ENCODE results near the gene GPR107. TPM values are rescaled to one million over a fixed set of nuclear protein-coding genes. Genes with fewer than 3 reads are reported as not detected.

Gene GPR107
- total RNA-seq, 2 experiments from 2014 or later, result 10.4 to 24.3 TPM

DNA sequence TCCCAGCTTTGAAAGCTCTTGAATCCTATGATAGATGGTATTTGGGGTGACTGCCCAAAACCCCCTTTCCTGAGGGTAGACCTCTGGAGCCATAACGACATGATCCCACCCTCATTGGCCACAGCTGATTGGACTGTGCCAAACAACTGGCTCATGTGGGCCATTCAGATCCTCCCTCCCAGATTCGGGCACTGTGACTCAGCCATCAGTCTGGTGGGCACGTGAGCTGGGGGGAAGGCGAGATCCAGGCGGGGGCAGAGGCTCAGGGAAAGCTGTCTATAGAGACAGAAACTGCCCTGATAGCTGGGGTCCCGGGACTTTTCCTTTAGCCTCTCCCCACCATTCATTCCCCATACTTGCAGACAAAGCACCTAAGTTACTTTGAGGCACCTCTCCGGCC is 103.4 kb downstream of the GPR107 start:
- no peak for DNase-seq (ENCODE audit: low spot score)
- no peak overlapping the region for H3K4me2 ChIP-seq (ENCODE audit: low read length)
- BruUV-seq (replicated peaks), result no TSS peak
- no peak overlapping the region for H3K4me3 ChIP-seq (ENCODE audit: low read depth, low read length, poor library complexity, severe bottlenecking)
- H2AFZ ChIP-seq (ENCODE audit: low read length), result no peak overlapping the region
- TF ChIP-seq, protein P1, sequence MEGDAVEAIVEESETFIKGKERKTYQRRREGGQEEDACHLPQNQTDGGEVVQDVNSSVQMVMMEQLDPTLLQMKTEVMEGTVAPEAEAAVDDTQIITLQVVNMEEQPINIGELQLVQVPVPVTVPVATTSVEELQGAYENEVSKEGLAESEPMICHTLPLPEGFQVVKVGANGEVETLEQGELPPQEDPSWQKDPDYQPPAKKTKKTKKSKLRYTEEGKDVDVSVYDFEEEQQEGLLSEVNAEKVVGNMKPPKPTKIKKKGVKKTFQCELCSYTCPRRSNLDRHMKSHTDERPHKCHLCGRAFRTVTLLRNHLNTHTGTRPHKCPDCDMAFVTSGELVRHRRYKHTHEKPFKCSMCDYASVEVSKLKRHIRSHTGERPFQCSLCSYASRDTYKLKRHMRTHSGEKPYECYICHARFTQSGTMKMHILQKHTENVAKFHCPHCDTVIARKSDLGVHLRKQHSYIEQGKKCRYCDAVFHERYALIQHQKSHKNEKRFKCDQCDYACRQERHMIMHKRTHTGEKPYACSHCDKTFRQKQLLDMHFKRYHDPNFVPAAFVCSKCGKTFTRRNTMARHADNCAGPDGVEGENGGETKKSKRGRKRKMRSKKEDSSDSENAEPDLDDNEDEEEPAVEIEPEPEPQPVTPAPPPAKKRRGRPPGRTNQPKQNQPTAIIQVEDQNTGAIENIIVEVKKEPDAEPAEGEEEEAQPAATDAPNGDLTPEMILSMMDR (conservative IDR thresholded peaks at IDR 0.05; ENCODE audit: low read length), result no peak
- no peak for TF ChIP-seq EZH2phosphoT487 (IDR thresholded peaks at IDR 0.05; ENCODE audit: borderline replicate concordance, low read depth, low read length)
- no peaks in the 10 kb centered on the region for H3K79me2 ChIP-seq (ENCODE audit: insufficient read depth, low read depth, low read length)
- H3K27ac ChIP-seq (ENCODE audit: low read depth, low read length, poor library complexity, severe bottlenecking), result no peak overlapping the region
- no peaks in the 10 kb centered on the region for H4K20me1 ChIP-seq (ENCODE audit: insufficient read depth, low read length)
- no peaks in the 10 kb centered on the region for H3K9me3 ChIP-seq (ENCODE audit: low read length)
- H3K36me3 ChIP-seq (ENCODE audit: insufficient read depth, low read length), result no peaks in the 10 kb centered on the region
- intact Hi-C loops (cut with micrococcal nuclease; ENCODE audit: unreplicated experiment), result no loop called here
- ChIA-PET POLR2A (no interaction called here), CTCF (ENCODE audit: unreplicated experiment) (no interaction called here)
- H3K9me2 ChIP-seq (ENCODE audit: insufficient read depth, low read length), result no peaks in the 10 kb centered on the region
- no peaks in the 10 kb centered on the region for H3K4me1 ChIP-seq (ENCODE audit: insufficient read depth, low read length, poor library complexity, severe bottlenecking)

DNA sequence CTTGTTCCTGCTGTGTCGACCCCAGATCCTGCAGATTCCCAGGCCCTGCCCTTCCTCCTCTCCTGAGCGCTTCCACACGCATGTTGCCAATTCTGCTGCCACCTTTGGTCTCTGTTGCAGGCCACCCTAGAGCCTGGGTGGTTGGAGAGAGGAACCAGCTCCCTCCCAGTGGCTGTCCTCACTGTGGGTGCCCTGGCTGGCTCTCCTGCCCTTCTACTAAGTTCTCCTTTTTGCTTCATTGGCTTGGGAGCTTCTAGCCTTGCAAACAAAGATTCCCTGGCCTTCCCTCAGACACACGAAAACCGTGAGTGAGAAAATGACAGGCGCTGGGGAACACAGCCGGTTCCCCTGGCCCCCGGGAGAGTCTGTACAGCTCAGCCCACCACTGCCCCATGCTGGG is 104.3 kb downstream of the GPR107 start:
- Histone ChIP-seq H3K9me2 (ENCODE audit: insufficient read depth, low read length) (no peaks in the 10 kb centered on the region), H3K36me3 (ENCODE audit: insufficient read depth, low read length) (no peaks in the 10 kb centered on the region), H3K4me3 (ENCODE audit: low read depth, low read length, poor library complexity, severe bottlenecking) (no peak overlapping the region), H3K27ac (ENCODE audit: low read depth, low read length, poor library complexity, severe bottlenecking) (no peak overlapping the region), H3K79me2 (ENCODE audit: insufficient read depth, low read depth, low read length) (no peaks in the 10 kb centered on the region), H4K20me1 (ENCODE audit: insufficient read depth, low read length) (no peaks in the 10 kb centered on the region), H3K4me2 (ENCODE audit: low read length) (no peak overlapping the region), H3K9me3 (ENCODE audit: low read length) (no peaks in the 10 kb centered on the region), H2AFZ (ENCODE audit: low read length) (no peak overlapping the region), H3K4me1 (ENCODE audit: insufficient read depth, low read length, poor library complexity, severe bottlenecking) (no peaks in the 10 kb centered on the region)
- CTCF ChIA-PET (ENCODE audit: unreplicated experiment), result no interaction called here
- DNase-seq (ENCODE audit: low spot score), result no peak
- intact Hi-C loops (cut with micrococcal nuclease; ENCODE audit: unreplicated experiment), result no loop called here
- no peak for TF ChIP-seq EZH2phosphoT487 (IDR thresholded peaks at IDR 0.05; ENCODE audit: borderline replicate concordance, low read depth, low read length)
- TF ChIP-seq, protein P1 (conservative IDR thresholded peaks at IDR 0.05; ENCODE audit: low read length), result no peak
- POLR2A ChIA-PET, result no interaction called here
- BruUV-seq (replicated peaks), result no TSS peak

DNA sequence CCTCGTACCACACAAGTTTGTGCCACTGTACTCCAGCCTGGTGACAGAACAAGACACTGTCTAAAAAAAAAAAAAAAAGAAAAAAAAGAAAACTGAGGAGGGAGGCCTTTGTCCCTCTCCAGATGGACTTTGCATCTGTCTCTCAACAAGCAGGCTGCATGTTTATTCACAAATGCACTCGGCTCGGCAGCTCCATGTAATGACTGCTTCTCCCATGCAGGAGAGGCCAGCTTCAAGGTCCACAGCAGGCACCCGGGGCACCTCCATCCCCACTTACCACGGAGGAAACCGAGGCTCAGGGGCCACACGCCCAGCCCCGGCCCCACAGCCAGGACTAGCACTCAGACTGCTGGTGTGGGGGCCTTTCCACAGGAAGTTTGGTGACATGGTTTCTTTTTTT is 105.4 kb downstream of the GPR107 start:
- no peak for TF ChIP-seq EZH2phosphoT487 (IDR thresholded peaks at IDR 0.05; ENCODE audit: borderline replicate concordance, low read depth, low read length)
- TF ChIP-seq, protein P1 (conservative IDR thresholded peaks at IDR 0.05; ENCODE audit: low read length), result no peak
- H3K9me3 ChIP-seq (ENCODE audit: low read length), result no peaks in the 10 kb centered on the region
- no TSS peak for BruUV-seq (replicated peaks)
- POLR2A ChIA-PET, result no interaction called here
- no peaks in the 10 kb centered on the region for H3K36me3 ChIP-seq (ENCODE audit: insufficient read depth, low read length)
- DNase-seq (ENCODE audit: low spot score), result no peak
- no peak overlapping the region for H3K27ac ChIP-seq (ENCODE audit: low read depth, low read length, poor library complexity, severe bottlenecking)
- no peaks in the 10 kb centered on the region for H4K20me1 ChIP-seq (ENCODE audit: insufficient read depth, low read length)
- no peaks in the 10 kb centered on the region for H3K9me2 ChIP-seq (ENCODE audit: insufficient read depth, low read length)
- H3K4me3 ChIP-seq (ENCODE audit: low read depth, low read length, poor library complexity, severe bottlenecking), result no peak overlapping the region
- H3K4me1 ChIP-seq (ENCODE audit: insufficient read depth, low read length, poor library complexity, severe bottlenecking), result no peaks in the 10 kb centered on the region
- no peaks in the 10 kb centered on the region for H3K79me2 ChIP-seq (ENCODE audit: insufficient read depth, low read depth, low read length)
- H3K4me2 ChIP-seq (ENCODE audit: low read length), result no peak overlapping the region
- intact Hi-C loops (cut with micrococcal nuclease; ENCODE audit: unreplicated experiment), result no loop called here
- H2AFZ ChIP-seq (ENCODE audit: low read length), result no peak overlapping the region
- CTCF ChIA-PET (ENCODE audit: unreplicated experiment), result no interaction called here
